Measurements from ENCODE around the gene MAP7.
"Not testable (repeated sequence)": the region's sequence is repeated elsewhere in the genome, so short reads cannot be mapped to it uniquely, and the experiment has no call there.

The MAP7 gene

GRCh38 chr6:136309171-136309570 is 241.1 kb downstream of the MAP7 start:
- no peak overlapping the region for H3K27ac ChIP-seq (ENCODE audit: low read depth, low read length, severe bottlenecking)
- 100% methylated on average over 2 of the region's 3 CpGs; no CpG with 5 or more reads in 1 of the 2 experiments for WGBS, 2 experiments (ENCODE audit: insufficient coverage in 2 of 2)
- H3K4me3 ChIP-seq (ENCODE audit: extremely low read depth, insufficient read depth, low read length, poor library complexity, severe bottlenecking) = no peak overlapping the region
- no peaks in the 10 kb centered on the region for H3K9me3 ChIP-seq (ENCODE audit: control insufficient read depth, low read length)
- no peaks in the 10 kb centered on the region for H3K4me1 ChIP-seq (ENCODE audit: control insufficient read depth, insufficient read depth, low read length, poor library complexity, severe bottlenecking)
- no peaks in the 10 kb centered on the region for H3K36me3 ChIP-seq (ENCODE audit: control insufficient read depth, insufficient read depth, low read length)

- not testable (repeated sequence) for H3K4me1 ChIP-seq (ENCODE audit: control insufficient read depth, insufficient read depth, low read length, poor library complexity, severe bottlenecking)
Measured at GRCh38 chr6:136308469-136308868, 241.8 kb downstream of the MAP7 start.

GRCh38 chr6:136307351-136307750 is 242.9 kb downstream of the MAP7 start:
- Histone ChIP-seq H3K9me3 (ENCODE audit: control insufficient read depth, low read length) (no peaks in the 10 kb centered on the region), H3K36me3 (ENCODE audit: control insufficient read depth, insufficient read depth, low read length) (no peaks in the 10 kb centered on the region), H3K4me1 (ENCODE audit: control insufficient read depth, insufficient read depth, low read length, poor library complexity, severe bottlenecking) (no peaks in the 10 kb centered on the region), H3K4me3 (ENCODE audit: extremely low read depth, insufficient read depth, low read length, poor library complexity, severe bottlenecking) (no peak overlapping the region), H3K27ac (ENCODE audit: low read depth, low read length, severe bottlenecking) (no peak overlapping the region)

More at GRCh38 chr6:136308469-136308868, 241.8 kb downstream of the MAP7 start:
- not testable (repeated sequence) for H3K4me3 ChIP-seq (ENCODE audit: extremely low read depth, insufficient read depth, low read length, poor library complexity, severe bottlenecking); H3K36me3 ChIP-seq (ENCODE audit: control insufficient read depth, insufficient read depth, low read length); H3K9me3 ChIP-seq (ENCODE audit: control insufficient read depth, low read length); H3K27ac ChIP-seq (ENCODE audit: low read depth, low read length, severe bottlenecking)
- WGBS, 2 experiments (ENCODE audit: insufficient coverage in 2 of 2) = 60% methylated on average over 1 of the region's 1 CpG; no CpG with 5 or more reads in 1 of the 2 experiments

GRCh38 chr6:136306466-136306865 is 243.8 kb downstream of the MAP7 start:
- Histone ChIP-seq H3K36me3 (ENCODE audit: control insufficient read depth, insufficient read depth, low read length) (no peaks in the 10 kb centered on the region), H3K27ac (ENCODE audit: low read depth, low read length, severe bottlenecking) (no peak overlapping the region), H3K4me3 (ENCODE audit: extremely low read depth, insufficient read depth, low read length, poor library complexity, severe bottlenecking) (no peak overlapping the region), H3K9me3 (ENCODE audit: control insufficient read depth, low read length) (no peaks in the 10 kb centered on the region), H3K4me1 (ENCODE audit: control insufficient read depth, insufficient read depth, low read length, poor library complexity, severe bottlenecking) (no peaks in the 10 kb centered on the region)
- WGBS, 2 experiments (ENCODE audit: insufficient coverage in 2 of 2) = no CpG with 5 or more reads among the region's 1 CpG

- WGBS, 2 experiments (ENCODE audit: insufficient coverage in 2 of 2) = 85 to 87% methylated on average over 3 to 4 of the region's 4 CpGs
- H3K27ac ChIP-seq (ENCODE audit: low read depth, low read length, severe bottlenecking) = no peak overlapping the region
- no peaks in the 10 kb centered on the region for H3K9me3 ChIP-seq (ENCODE audit: control insufficient read depth, low read length)
- no peak overlapping the region for H3K4me3 ChIP-seq (ENCODE audit: extremely low read depth, insufficient read depth, low read length, poor library complexity, severe bottlenecking)
- no peaks in the 10 kb centered on the region for H3K4me1 ChIP-seq (ENCODE audit: control insufficient read depth, insufficient read depth, low read length, poor library complexity, severe bottlenecking)
- no peaks in the 10 kb centered on the region for H3K36me3 ChIP-seq (ENCODE audit: control insufficient read depth, insufficient read depth, low read length)
Measured at GRCh38 chr6:136304410-136304809, 245.8 kb downstream of the MAP7 start.

- no peaks in the 10 kb centered on the region for H3K9me3 ChIP-seq (ENCODE audit: control insufficient read depth, low read length)
- 96% methylated on average over 2 of the region's 3 CpGs; no CpG with 5 or more reads in 1 of the 2 experiments for WGBS, 2 experiments (ENCODE audit: insufficient coverage in 2 of 2)
- H3K4me1 ChIP-seq (ENCODE audit: control insufficient read depth, insufficient read depth, low read length, poor library complexity, severe bottlenecking) = no peaks in the 10 kb centered on the region
- no peak overlapping the region for H3K27ac ChIP-seq (ENCODE audit: low read depth, low read length, severe bottlenecking)
- no peak overlapping the region for H3K4me3 ChIP-seq (ENCODE audit: extremely low read depth, insufficient read depth, low read length, poor library complexity, severe bottlenecking)
- H3K36me3 ChIP-seq (ENCODE audit: control insufficient read depth, insufficient read depth, low read length) = no peaks in the 10 kb centered on the region
Measured at GRCh38 chr6:136303516-136303915, 246.7 kb downstream of the MAP7 start.

GRCh38 chr6:136294621-136295020 is 255.6 kb downstream of the MAP7 start:
- 89 to 90% methylated on average over 1 to 3 of the region's 3 CpGs for WGBS, 2 experiments (ENCODE audit: insufficient coverage in 2 of 2)
- Histone ChIP-seq H3K4me1 (ENCODE audit: control insufficient read depth, insufficient read depth, low read length, poor library complexity, severe bottlenecking) (peaks cover 5% of the 10 kb centered on the region), H3K9me3 (ENCODE audit: control insufficient read depth, low read length) (no peaks in the 10 kb centered on the region), H3K27ac (ENCODE audit: low read depth, low read length, severe bottlenecking) (no peak overlapping the region), H3K4me3 (ENCODE audit: extremely low read depth, insufficient read depth, low read length, poor library complexity, severe bottlenecking) (no peak overlapping the region), H3K36me3 (ENCODE audit: control insufficient read depth, insufficient read depth, low read length) (no peaks in the 10 kb centered on the region)
